Measurements from ENCODE around the gene EBF4. TPM values are rescaled to one million over a fixed set of nuclear protein-coding genes. Genes with fewer than 3 reads are reported as not detected.

The EBF4 gene
- total and polyA plus RNA-seq, 2 of the 8 experiments (the other 6 are each of a cell fraction or from before 2014, with no cell fraction given), result 1.2 to 2.9 TPM

- CTCF ChIA-PET (ENCODE audit: partially characterized antibody), result interaction anchor here (0.6 to 8.4 kb wide), 6 partner anchors 9 to 50 kb away, joined by 3 to 75 read pairs (median 3); no protein-coding TSS in a partner anchor
- H3K4me1 ChIP-seq (replicated peaks in 1 of 4; ENCODE audit: control insufficient read depth in 3 of 4, insufficient read depth in 4 of 4, low read length in 3 of 4), result peaks cover 0 to 50% (median 33%) of the 10 kb centered on the region in 4 experiments; a peak in 6 of 7 replicates
- TF ChIP-seq CBX8 (IDR thresholded peaks at IDR 0.05; ENCODE audit: borderline replicate concordance, low read depth, low read length) (no peak), E2F6 (IDR thresholded peaks at IDR 0.05) (no peak), CTBP2 (IDR thresholded peaks at IDR 0.05; ENCODE audit: borderline replicate concordance, insufficient read depth, insufficient read length, low read length) (no peak), BRCA1 (IDR thresholded peaks at IDR 0.05; ENCODE audit: low read depth, low read length) (no peak), NANOG (IDR thresholded peaks at IDR 0.05; ENCODE audit: insufficient read depth, low read depth, low read length, poor library complexity, severe bottlenecking) (no peak), KDM5A (IDR thresholded peaks at IDR 0.05; ENCODE audit: low read length) (no peak), TEAD4 (IDR thresholded peaks at IDR 0.05; ENCODE audit: low read depth, low read length) (no peak), HDAC2 (IDR thresholded peaks at IDR 0.05; ENCODE audit: borderline replicate concordance in 1 of 2, low read depth in 2 of 2, low read length in 2 of 2) (no peak), RFX5 (IDR thresholded peaks at IDR 0.05; ENCODE audit: borderline replicate concordance, low read depth, low read length) (no peak), POLR2AphosphoS5 (IDR thresholded peaks at IDR 0.05; ENCODE audit: low read depth, low read length) (no peak), EP300 (IDR thresholded peaks at IDR 0.05; ENCODE audit: borderline replicate concordance in 1 of 2, low read depth in 2 of 2, low read length in 2 of 2) (no peak)
These were observed 11.3 kb downstream of the EBF4 start for GRCh38 chr20:2703716-2704475.

More at GRCh38 chr20:2703716-2704475, 11.3 kb downstream of the EBF4 start:
- Histone ChIP-seq H2BK20ac (ENCODE audit: low read length) (no peak overlapping the region), H3K18ac (ENCODE audit: extremely low read depth, low read length) (no peak overlapping the region), H3K14ac (ENCODE audit: insufficient read length) (no peak overlapping the region), H3K56ac (replicated peaks; ENCODE audit: insufficient read length, low read depth, low read length) (no peak overlapping the region), H2AFZ (ENCODE audit: low read length) (no peak overlapping the region), H4K5ac (ENCODE audit: insufficient read length, low read depth, low read length) (no peak overlapping the region), H3K23ac (ENCODE audit: insufficient read length) (no peak overlapping the region), H3K79me1 (ENCODE audit: low read depth, low read length) (no peaks in the 10 kb centered on the region; the same call in 1 of the 2 replicates), H4K8ac (ENCODE audit: extremely low read depth, insufficient read depth, low read length) (no peak overlapping the region), H3K4me2 (ENCODE audit: insufficient read depth in 1 of 2, low read depth in 2 of 2, low read length in 2 of 2) (no peak overlapping the region), H2BK5ac (ENCODE audit: low read depth, low read length) (no peak overlapping the region), H2BK15ac (ENCODE audit: low read length) (no peak overlapping the region), H3K27ac (ENCODE audit: low read depth, low read length) (no peak overlapping the region), H4K20me1 (replicated peaks in 1 of 2; ENCODE audit: control insufficient read depth in 1 of 2, insufficient read depth in 2 of 2, low read length in 2 of 2) (no peaks in the 10 kb centered on the region), H4K91ac (replicated peaks; ENCODE audit: insufficient read length, low read length) (no peak overlapping the region), H3K4me3 (ENCODE audit: extremely low read depth in 1 of 4, insufficient read depth in 2 of 4, low read depth in 3 of 4, low read length in 4 of 4) (no peak overlapping the region), H3K9me3 (ENCODE audit: insufficient read depth in 2 of 2, low read depth in 1 of 2, low read length in 1 of 2) (no peaks in the 10 kb centered on the region), H3K4ac (replicated peaks; ENCODE audit: insufficient read length, low read depth, low read length) (no peak overlapping the region), H3K79me2 (ENCODE audit: control insufficient read depth in 1 of 2, insufficient read depth in 2 of 2, low read length in 2 of 2) (no peaks in the 10 kb centered on the region), H3K9ac (replicated peaks in 1 of 4; ENCODE audit: extremely low read depth in 1 of 4, low read depth in 3 of 4, low read length in 3 of 4) (no peak overlapping the region), H2BK12ac (ENCODE audit: low read depth, low read length) (0 out of 2 replicates have a peak overlapping the region, but pooled peaks have one; percentile 23), H2AK5ac (ENCODE audit: low read depth, low read length) (no peak overlapping the region), H3K27me3 (replicated peaks in 1 of 4; ENCODE audit: control insufficient read depth in 3 of 4, extremely low read depth in 1 of 4, insufficient read depth in 3 of 4, low read length in 3 of 4) (peaks cover 0 to 49% (median 36%) of the 10 kb centered on the region in 4 experiments; a peak in 6 of 7 replicates), H3K23me2 (ENCODE audit: low read depth, low read length) (no peaks in the 10 kb centered on the region; the same call in 1 of the 2 replicates), H2BK120ac (replicated peaks; ENCODE audit: low read depth, low read length) (no peak overlapping the region), H3K36me3 (ENCODE audit: control insufficient read depth in 2 of 4, insufficient read depth in 4 of 4, low read length in 3 of 4) (no peaks in the 10 kb centered on the region)
- DNase-seq (ENCODE audit: low read depth in 1 of 2, low spot score in 2 of 2) (no peak), FAIRE-seq (no peak)
- POLR2A ChIA-PET (ENCODE audit: partially characterized antibody), result no interaction called here
- 85% methylated on average over 8 of the region's 8 CpGs; no CpG with 5 or more reads in 1 of the 2 experiments for WGBS, 2 experiments (ENCODE audit: extremely low coverage in 1 of 2, insufficient coverage in 1 of 2, insufficient read length in 1 of 2, insufficient replicate concordance in 2 of 2, low coverage in 1 of 2, low lambda C conversion rate in 2 of 2, missing lambda C conversion rate in 1 of 2)

Measured in H1 (cell line).